H54 (cell line): ENCODE data around the gene COMMD3.
"Not testable (repeated sequence)": the region's sequence is repeated elsewhere in the genome, so short reads cannot be mapped to it uniquely, and the experiment has no call there.

Experiments used
- DNase-seq: peaks from one replicate; pipeline ENCODE4 v3.0.0; 2011; ENCODE audit warnings: low spot score, mixed read lengths; ENCODE audit not compliant: insufficient read length
- FAIRE-seq: peaks from 3 replicates; lab custom pipeline; 2011; peaks lifted over from hg19 to GRCh38; lab: Jason Lieb, UNC
- POLR2A ChIP-seq: IDR thresholded peaks from 2 replicates; pipeline ENCODE4 v1.6.1; 2011; ENCODE audit warnings: low read depth, mild to moderate bottlenecking, low read length

The COMMD3 gene

DNA sequence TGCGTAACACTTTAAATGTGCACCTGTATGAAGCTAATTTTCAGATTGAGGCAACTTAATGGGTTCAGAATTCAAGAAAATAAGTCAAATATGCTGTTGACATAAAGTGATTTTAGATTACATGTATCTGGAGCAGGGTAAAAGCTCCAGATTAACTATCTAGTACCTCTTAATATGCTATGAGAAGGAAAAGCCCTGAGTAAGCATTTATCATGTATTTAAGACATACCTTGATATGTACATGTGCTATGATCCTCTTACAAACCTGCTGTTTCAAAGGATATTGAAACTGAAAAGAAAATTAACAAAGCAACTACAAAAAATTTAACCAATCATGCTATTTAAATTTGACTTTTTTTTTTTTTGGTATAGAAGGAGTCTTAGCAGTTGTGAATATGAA, 33.6 kb downstream of the COMMD3 start:
- no peak for TF ChIP-seq POLR2A
- DNase-seq: no peak
- FAIRE-seq: no peak

DNA sequence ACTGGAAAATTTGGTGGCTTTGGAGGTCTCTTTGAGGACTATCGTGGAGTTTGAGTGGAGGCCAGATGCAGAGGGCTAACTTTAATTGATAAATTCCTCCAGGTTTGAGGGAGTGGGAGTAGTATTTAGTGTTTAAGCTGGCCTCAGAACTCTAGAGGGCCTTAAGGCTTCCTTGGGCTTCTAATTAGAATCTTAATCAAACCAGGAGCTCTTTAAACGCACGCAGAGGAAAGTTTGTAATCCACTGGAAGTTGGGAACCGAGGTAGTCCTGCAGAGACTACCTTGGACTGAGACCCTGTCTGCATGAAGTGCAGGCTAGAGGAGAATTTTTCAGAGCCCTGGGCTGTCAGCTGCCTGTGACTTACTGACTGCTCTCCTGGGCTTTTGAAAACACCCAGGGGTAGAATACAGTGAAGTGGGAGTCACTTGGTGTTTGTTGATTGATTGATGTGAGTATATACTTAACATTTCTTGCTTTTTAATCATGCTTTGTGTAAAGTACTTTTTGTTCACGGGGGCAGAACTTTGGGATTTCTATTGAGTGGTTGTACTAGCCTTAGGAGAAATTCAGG, 35.0 kb downstream of the COMMD3 start:
- no peak for FAIRE-seq

DNA sequence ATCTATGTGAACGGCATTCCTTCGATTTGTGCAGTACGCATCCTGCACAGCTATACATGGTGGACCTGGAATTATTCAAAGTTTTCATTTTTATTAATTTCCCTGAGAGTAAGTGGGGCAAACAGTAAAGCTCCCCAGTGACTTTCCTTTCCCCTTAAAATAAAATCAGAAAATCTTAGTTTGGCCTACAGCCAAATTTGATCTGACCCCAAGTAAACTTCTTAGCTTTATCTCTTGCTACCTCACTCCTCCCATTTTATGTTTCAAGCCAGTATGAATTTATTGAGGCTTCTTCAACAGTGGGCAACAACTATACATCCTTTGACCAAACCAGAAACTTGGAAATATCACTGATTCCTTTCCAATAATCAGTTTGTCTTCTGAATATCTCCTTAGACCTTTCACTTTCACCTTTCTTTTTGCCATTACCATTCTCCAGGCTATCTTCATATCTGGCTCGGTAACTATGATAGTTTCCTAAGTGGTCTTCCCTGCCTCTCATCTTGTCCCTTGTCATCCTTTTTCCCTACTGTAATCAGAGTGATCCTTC, 40.2 kb downstream of the COMMD3 start:
- no peak for DNase-seq
- TF ChIP-seq POLR2A: no peak
- FAIRE-seq: no peak

More for the DNA sequence above, 35.0 kb downstream of the COMMD3 start:
- DNase-seq: no peak
- no peak for TF ChIP-seq POLR2A

DNA sequence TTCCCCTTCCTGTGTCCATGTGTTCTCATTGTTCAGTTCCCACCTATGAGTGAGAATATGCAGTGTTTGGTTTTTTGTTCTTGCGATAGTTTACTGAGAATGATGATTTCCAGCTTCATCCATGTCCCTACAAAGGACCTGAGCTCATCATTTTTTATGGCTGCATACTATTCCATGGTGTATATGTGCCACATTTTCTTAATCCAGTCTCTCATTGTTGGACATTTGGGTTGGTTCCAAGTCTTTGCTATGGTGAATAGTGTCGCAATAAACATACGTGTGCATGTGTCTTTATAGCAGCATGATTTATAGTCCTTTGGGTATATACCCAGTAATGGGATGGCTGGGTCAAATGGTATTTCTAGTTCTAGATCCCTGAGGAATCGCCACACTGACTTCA, 41.6 kb downstream of the COMMD3 start:
- DNase-seq, FAIRE-seq: not testable (repeated sequence)

DNA sequence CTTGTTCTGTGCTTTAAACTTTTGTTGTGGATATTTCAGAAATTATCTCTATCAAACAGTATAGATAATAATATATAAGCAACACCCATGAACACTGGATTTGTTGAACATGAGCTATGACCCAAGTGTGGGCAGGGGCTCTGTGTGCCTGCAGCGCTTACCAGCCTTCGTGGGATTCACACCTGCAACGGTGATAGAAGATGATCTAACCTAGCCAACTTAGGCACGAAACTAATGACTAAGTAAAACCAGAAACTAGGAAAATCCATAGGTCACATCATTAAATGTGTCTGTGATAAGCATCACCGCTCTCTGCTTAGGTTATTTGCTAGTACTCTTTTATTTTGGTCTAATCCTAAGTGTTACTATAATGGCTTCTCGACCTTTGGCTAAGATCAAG, 47.1 kb downstream of the COMMD3 start:
- no peak for TF ChIP-seq POLR2A
- FAIRE-seq (no peak), DNase-seq (no peak)

DNA sequence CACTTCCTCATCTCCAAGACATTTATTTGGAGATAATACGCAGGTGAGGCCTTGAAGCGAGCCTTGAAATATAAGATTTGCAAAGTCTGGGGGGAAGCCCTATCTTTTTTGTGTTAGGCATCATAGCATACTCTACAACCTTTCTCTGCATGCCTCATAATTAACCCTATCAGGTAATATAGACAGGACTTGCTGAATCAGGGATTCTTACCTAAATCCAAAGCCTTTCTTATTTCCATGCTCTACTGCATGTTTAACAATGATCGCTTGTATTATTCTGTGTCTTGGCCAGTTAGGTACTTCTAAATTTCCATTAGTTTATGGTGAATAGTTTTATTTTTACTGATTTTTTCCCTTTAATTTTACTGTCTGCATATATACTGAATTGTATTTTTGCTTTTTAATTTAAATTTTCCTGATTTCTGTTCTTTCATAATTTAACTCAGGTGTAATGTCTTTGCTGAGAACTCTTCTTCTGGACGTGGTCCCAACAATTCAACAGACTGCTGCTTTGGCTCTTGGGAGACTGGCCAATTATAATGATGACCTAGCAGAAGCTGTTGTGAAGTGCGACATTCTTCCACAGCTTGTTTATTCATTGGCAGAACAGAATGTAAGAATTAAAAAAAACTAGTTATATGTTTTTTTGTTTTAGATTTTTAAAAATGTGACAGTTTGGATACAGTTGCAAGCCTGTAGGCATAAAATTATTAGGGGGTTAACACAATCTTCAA, 48.4 kb downstream of the COMMD3 start:
- FAIRE-seq: no peak
- no peak for TF ChIP-seq POLR2A
- no peak for DNase-seq

DNA sequence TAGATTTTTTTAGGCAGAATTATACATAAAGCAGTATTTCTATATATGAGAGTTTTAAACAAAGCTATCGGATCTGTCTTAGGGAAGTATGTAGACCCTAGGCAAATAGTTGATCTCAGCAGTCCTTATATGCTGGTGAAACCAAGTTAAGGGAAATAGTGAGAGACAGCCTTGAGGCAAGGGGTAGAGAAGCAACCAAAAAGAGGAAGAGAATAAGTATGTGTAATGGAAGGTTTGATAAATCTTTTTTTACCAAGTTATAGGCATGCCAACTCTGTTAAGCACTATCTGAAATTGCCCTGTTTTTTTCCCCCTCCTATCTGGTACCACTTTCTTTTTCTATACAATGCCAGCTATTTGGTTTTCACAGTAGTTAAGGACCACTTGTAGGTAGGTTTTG, 49.0 kb downstream of the COMMD3 start:
- FAIRE-seq: no peak
- no peak for TF ChIP-seq POLR2A
- DNase-seq: no peak

DNA sequence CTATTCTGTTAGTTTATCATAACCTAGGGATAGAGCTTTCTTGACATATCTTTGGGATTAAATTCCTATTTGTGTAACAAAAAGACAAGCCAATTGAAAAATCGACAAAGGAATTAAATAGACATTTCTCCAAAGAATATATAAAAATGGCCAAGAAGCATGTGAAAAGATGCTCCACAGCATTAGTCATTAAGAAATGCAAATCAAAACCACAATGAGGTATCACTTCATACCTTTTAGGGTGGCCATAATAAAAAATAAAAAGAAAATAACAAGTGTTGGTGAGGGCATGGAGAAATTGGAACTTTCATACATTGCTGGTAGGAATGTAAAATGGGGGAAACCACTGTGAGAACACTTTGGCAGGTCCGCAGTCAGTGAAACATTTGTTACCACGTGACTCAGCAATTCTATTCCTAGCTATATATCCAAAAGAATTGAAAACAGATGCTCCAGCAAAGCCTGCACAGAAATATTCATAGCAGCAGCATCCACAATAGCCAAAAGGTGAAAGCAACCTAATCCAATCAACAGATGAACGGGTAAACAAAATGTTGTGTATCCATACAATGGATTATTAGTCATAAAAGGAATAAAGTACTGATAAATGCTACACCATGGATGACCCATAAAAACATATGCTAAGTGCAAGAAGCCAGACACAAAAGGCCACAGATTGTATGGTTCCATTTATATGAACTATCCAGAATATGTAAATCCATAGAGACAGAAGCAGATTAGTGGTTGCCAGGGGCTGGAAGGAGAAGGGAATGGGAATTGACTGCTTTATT, 49.7 kb downstream of the COMMD3 start:
- no peak for FAIRE-seq
- TF ChIP-seq POLR2A: no peak
- no peak for DNase-seq

DNA sequence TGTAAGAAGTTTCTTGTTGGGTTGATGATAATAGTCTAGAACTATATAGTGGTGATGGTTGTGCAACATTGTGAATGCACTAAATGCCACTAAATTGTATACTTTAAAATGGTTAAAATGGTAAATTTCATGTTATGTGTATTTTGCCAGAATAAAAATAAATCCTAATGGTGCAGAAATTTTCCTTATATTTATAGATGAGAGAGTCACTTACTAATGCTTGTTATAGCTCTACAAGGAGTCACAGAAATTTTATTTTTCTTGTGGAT, 50.2 kb downstream of the COMMD3 start:
- no peak for FAIRE-seq
- DNase-seq: no peak
- TF ChIP-seq POLR2A: no peak

DNA sequence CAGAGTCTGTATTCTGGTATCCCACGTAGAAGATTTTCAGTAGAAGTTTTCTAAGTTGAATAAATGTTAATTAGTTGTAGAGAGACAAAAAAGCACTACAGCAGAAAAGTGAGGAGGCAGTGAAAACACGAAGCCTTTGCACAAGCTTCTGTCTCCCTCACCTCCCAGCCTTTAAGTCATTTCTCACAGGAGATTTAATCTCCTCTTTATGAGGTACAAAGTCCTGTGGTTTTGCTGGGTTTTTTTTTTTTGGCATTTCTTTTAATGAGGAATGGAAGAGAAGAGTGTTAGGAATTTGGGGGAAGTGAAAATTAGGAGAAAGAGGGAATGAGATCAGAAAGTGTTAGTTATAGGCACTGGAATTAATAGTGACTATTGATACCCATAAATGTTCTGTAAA, 50.6 kb downstream of the COMMD3 start:
- no peak for TF ChIP-seq POLR2A
- FAIRE-seq (no peak), DNase-seq (no peak)

DNA sequence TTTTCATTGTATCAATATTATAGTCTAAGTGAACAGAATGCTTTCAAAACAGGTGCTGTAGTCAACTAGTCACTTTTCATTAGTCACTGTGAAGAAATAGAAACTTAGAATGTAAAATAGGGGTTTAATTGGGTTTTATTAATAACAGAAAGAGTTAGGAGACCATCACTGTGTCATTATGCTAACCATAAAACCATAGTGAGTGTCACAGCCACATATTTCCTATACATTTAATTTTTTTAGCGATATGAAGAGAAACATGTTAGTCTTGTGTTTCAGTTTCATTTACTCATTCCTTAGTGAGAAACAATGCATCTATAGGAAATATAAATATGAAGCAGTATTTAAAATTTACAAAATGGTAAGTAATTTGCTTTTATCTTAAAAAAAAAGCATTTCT, 51.3 kb downstream of the COMMD3 start:
- no peak for TF ChIP-seq POLR2A
- DNase-seq: no peak
- FAIRE-seq: no peak

DNA sequence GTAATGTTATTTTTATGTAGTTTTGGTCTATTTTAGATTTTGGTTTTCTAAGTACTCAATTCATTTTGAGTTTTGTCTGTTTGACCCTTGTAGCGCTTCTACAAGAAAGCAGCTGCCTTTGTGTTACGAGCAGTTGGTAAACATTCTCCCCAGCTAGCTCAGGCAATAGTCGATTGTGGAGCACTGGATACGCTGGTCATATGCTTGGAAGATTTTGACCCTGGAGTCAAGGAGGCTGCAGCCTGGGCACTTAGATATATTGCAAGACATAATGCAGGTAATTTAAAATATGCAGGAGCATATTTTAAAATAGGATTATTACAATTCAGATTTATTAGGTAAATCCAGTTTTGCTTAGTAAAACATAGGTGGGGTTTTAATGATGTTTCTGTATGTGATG, 52.2 kb downstream of the COMMD3 start:
- DNase-seq: no peak
- FAIRE-seq: no peak

DNA sequence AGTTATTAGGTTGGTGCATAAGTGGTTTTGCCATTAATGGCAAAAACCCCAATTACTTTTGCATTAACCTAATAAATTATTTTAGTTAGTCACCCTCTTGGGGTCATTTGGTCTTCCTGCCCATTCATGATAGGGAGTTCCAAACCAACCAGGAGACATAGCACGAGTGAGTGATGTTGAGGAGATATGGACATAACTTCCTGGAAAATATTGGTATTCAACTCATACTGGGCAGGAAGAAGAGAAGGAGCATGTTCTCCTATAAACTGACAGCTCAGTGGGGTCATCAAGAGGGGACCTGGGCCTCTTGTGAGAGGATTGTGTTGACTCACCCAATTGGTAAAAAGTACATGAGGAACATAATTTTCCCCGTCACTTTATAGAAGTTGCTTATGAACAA, 52.8 kb downstream of the COMMD3 start:
- FAIRE-seq (no peak), DNase-seq (no peak)
- TF ChIP-seq POLR2A: no peak

More for the DNA sequence above, 52.2 kb downstream of the COMMD3 start:
- TF ChIP-seq POLR2A: no peak

DNA sequence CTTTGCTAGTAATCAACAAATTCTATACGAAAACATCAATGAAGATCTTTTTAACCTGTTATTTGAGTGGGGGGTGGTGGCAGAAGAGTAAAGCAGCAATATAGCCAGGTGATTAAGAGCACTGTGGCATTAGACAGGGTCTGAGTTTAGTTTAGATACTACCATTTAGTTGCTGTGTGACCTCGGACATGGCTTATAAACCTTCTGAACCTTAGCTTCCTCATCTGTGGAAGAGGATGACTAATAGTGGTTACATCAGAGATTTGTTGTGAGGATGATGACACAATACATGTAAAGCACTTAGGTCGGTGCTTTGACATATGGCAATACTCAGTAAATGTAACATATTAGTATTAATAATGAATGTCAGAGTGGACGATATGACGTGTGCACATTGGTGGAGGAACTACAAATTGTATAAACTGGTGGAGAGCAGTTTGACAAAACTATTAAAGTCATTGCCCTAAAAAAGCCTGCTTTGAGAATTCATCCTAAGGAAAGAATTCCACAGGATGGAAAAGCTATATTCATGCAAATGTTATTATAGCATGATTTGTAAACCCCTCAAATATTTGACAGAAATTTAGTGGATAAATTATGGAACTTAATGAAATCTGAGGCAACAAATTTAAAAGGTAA, 53.4 kb downstream of the COMMD3 start:
- FAIRE-seq (peak; percentile 45), DNase-seq (no peak)
- no peak for TF ChIP-seq POLR2A
